BJ (cell line): Measurements from ENCODE around the gene HIF3A. TPM values are rescaled to one million over a fixed set of nuclear protein-coding genes. Genes with fewer than 3 reads are reported as not detected.
"Not testable (repeated sequence)": the region's sequence is repeated elsewhere in the genome, so short reads cannot be mapped to it uniquely, and the experiment has no call there.

Experiments used
- CTCF ChIA-PET: fragments of 350-600 bp; formaldehyde crosslinking; extraction: SDS; loops from one replicate; lab custom pipeline; 2021; ENCODE audit warnings: antibody characterized with exemption, inconsistent platforms; lab: Yijun Ruan, JAX
- POLR2A ChIA-PET: fragments of 300-600 bp; sonication (Branson Sonifier 250); formaldehyde crosslinking; extraction: SDS; loops from one replicate; lab custom pipeline; 2021; ENCODE audit warnings: antibody characterized with exemption; lab: Charles Lee
- DNase-seq: peaks from one replicate; pipeline ENCODE4 v3.0.0-alpha.2; 2011; ENCODE audit warnings: low read depth
- H3K27me3 ChIP-seq: 2 replicates; pipeline ENCODE4 v1.6.0; 2011; ENCODE audit warnings: low read length; ENCODE audit not compliant: control insufficient read depth, insufficient read depth
- H3K36me3 ChIP-seq: 2 replicates; pipeline ENCODE4 v1.5.1; 2011; ENCODE audit warnings: low read length; ENCODE audit not compliant: control insufficient read depth, insufficient read depth
- H3K4me3 ChIP-seq: 2 replicates; pipeline ENCODE4 v1.5.1; 2011; ENCODE audit warnings: low read depth, mild to moderate bottlenecking, control low read depth, low read length
- polyA plus RNA-seq: library from polyadenylated mRNA; depleted of rRNA; stranded (reverse); fragments of >200 nt; gene quantifications from 2 replicates; pipeline ENCODE4 v1.2.3, GENCODE V29; 2011
- TF ChIP-seq, protein P1 (sequence below): IDR thresholded peaks from 2 replicates; pipeline ENCODE4 v1.5.1; 2011; ENCODE audit warnings: low read depth, mild to moderate bottlenecking, control low read depth, inconsistent platforms, low read length, moderate library complexity; ENCODE audit not compliant: insufficient read depth

Gene HIF3A
- polyA plus RNA-seq, 1 experiment, result not detected

DNA sequence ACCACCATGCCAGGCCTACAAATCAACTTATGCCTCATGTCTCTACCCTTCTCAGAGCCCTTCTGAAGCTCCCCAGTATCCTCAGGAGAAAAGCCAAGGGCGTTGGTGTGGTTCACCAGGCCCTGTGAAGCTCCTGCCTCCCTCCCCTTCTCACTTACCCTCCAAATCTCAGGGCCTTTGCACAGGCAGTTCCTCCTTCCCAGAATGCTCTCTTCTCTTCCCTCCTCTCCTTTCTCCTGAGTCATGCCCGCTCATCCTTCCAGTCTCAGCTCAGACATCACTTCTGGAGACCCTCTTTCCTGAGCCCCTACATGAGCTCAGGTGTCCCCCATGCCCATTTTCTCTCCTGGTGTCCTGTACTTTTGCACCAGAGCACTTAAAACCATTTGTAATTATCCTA lies 20.5 kb downstream of the HIF3A start:
- TF ChIP-seq, protein P1, sequence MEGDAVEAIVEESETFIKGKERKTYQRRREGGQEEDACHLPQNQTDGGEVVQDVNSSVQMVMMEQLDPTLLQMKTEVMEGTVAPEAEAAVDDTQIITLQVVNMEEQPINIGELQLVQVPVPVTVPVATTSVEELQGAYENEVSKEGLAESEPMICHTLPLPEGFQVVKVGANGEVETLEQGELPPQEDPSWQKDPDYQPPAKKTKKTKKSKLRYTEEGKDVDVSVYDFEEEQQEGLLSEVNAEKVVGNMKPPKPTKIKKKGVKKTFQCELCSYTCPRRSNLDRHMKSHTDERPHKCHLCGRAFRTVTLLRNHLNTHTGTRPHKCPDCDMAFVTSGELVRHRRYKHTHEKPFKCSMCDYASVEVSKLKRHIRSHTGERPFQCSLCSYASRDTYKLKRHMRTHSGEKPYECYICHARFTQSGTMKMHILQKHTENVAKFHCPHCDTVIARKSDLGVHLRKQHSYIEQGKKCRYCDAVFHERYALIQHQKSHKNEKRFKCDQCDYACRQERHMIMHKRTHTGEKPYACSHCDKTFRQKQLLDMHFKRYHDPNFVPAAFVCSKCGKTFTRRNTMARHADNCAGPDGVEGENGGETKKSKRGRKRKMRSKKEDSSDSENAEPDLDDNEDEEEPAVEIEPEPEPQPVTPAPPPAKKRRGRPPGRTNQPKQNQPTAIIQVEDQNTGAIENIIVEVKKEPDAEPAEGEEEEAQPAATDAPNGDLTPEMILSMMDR, result no peak
- H3K36me3 ChIP-seq, result no peaks in the 10 kb centered on the region

DNA sequence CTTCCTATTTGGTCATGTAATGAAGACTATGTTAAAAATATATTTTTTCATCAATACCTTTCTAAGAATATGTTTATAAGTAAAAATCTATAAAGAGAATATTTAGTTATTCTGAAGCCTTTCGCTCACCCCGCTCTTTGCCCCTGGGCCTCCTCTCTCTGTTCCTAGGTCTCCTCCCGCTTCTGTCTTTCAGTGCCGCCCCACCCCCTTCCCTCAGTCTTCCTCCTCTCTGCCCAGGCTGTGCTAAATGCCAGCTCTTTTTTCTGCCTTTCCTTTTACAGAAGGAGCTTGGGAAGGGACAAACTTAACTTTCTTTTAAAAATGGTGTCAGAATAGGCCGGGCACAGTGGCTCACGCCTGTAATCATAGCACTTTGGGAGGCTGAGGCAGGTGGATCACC lies 22.8 kb downstream of the HIF3A start:
- ChIA-PET POLR2A (no interaction called here), CTCF (no interaction called here)
- TF ChIP-seq, protein P1, result no peak
- no peak for DNase-seq
- no peaks in the 10 kb centered on the region for H3K27me3 ChIP-seq
- H3K4me3 ChIP-seq, result no peak overlapping the region
- H3K36me3 ChIP-seq, result no peaks in the 10 kb centered on the region

More for the DNA sequence above, 20.5 kb downstream of the HIF3A start:
- Histone ChIP-seq H3K4me3 (no peak overlapping the region), H3K27me3 (no peaks in the 10 kb centered on the region)
- ChIA-PET POLR2A (no interaction called here), CTCF (interaction anchor here (1.3 kb wide), 1 partner anchor 29 kb away, joined by 3 read pairs; the partner anchor contains the start of gene PPP5C)
- no peak for DNase-seq

DNA sequence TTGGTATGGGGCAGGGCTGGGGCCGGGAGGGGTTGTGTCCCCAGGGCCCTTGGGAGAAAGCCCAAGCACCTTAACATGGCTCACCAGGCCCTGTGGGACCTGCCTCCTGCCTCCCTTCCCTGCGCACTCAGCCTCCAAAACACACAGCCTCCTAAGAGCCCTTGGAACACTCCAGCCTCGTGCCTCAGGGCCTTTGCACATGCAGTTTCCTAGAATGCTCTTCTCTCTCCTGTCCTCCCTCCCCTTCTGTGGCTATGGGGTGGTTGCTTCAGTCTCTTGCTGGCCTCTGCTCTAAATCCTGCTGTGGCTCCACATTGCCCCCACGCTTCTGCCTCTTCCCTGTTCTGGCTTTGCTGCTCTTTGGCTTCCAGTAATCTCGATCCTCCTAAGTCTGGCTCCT lies 23.7 kb downstream of the HIF3A start:
- POLR2A ChIA-PET, result no interaction called here

DNA sequence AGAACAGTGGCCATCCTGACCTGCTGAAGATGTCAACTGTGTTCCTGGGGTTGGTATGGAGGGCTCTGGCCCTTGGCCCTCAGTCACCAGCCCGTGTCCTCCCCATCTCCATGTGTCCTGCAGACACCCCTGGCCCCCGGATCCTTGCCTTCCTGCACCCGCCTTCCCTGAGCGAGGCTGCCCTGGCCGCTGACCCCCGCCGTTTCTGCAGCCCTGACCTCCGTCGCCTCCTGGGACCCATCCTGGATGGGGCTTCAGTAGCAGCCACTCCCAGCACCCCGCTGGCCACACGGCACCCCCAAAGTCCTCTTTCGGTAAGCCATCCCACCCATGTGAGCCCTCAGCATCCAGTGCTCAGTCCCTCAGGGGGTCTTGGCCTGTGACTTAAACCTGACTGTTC lies 24.8 kb downstream of the HIF3A start:
- ChIA-PET CTCF (interaction anchor here (1.6 kb wide), 1 partner anchor 15 kb away, joined by 4 read pairs; no protein-coding TSS in a partner anchor), POLR2A (no interaction called here)
- TF ChIP-seq, protein P1, result no peak
- no peak for DNase-seq
- no peak overlapping the region for H3K4me3 ChIP-seq
- H3K27me3 ChIP-seq, result no peaks in the 10 kb centered on the region
- no peaks in the 10 kb centered on the region for H3K36me3 ChIP-seq

More for the DNA sequence above, 23.7 kb downstream of the HIF3A start:
- Histone ChIP-seq H3K27me3 (no peaks in the 10 kb centered on the region), H3K36me3 (no peaks in the 10 kb centered on the region), H3K4me3 (no peak overlapping the region)
- TF ChIP-seq, protein P1, result no peak
- CTCF ChIA-PET, result interaction anchor here (0.7 kb wide), 1 partner anchor 291 kb away, joined by 3 read pairs; no protein-coding TSS in a partner anchor
- no peak for DNase-seq

DNA sequence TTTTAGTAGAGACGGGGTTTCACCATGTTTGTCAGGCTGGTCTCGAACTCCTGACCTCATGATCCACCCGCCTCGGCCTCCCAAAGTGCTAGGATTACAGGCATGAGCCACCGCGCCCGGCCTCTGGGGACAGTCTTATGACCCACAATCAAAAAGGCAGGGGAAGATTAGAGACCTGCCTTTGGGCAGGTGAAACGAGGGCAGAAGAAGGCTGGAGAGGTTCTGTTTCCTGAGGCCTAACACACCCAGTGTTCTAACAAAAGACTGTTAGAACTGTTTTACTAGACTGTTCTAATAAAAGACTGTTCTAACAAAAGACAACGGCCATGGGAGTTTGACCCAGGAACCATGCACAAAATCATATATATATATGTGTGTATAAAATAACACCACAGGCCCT lies 26.4 kb downstream of the HIF3A start:
- CTCF ChIA-PET, result interaction anchor here (1.6 kb wide), 1 partner anchor 16 kb away, joined by 4 read pairs; no protein-coding TSS in a partner anchor
- H3K27me3 ChIP-seq, POLR2A ChIA-PET, DNase-seq, H3K4me3 ChIP-seq, H3K36me3 ChIP-seq: not testable (repeated sequence)

DNA sequence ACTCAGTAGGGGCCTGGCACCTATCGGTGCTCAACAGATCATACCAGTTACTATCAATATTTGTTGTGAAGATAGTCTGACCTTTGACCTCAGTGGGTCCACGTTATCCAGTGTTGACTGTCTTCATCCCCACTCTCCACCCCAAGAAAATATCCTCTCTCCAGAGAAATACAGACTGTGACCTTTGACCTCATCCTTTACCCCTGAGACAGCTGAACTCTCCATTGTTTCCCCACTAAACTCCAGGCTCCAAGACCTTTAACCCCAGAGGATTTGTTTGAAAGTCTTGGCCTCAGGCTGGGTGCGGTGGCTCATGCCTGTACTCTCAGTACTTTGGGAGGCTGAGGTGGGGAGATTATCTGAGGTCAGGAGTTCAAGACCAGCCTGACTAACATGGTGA lies 27.4 kb downstream of the HIF3A start:
- Histone ChIP-seq H3K36me3 (no peaks in the 10 kb centered on the region), H3K27me3 (no peaks in the 10 kb centered on the region), H3K4me3 (no peak overlapping the region)
- POLR2A ChIA-PET, result no interaction called here
- DNase-seq, result no peak
- CTCF ChIA-PET, result no interaction called here
- TF ChIP-seq, protein P1, result no peak
